Measurements from ENCODE around the gene SIK3.

SIK3 gene

DNA sequence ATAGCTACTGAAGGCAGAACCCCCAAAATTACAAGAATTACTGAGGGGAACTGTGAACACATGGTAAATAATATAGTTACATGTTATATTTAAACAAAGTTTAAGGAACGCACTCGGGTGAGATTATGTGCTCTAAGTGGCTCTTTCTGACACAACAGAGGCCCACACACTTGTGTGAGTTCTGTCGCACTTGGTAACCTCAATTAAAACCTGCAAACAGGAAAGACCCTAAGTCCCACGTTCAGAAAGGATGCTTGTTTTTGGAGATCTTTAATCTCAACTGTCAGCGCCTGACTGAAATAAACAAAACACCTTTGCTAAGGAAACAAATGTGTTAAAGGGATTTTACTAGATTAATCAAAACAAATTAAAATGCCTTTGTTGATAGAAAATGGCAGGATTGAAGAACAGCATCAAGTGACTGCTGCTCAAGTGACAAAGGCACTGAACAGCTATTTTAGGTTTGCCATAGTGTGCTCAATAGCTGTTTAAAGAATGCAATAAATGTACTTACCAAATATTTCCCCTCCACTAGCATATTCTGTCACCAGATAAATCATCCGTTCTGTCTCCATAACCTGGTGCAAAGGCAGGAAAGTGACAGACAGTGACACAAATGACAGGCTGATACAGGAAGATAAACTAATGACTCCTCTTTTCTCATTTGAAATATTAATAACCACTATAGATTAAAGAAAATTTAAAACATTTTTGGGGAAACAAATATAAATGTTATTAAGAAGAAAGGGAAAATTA lies 144.5 kb downstream of the SIK3 start:
- no peak overlapping the region for H3K4me3 ChIP-seq (ENCODE audit: low read length)
- H3K4me1 ChIP-seq (ENCODE audit: insufficient read depth, low read length), result peaks cover 14% of the 10 kb centered on the region
- no peak overlapping the region for H3K9ac ChIP-seq (ENCODE audit: low read depth, low read length)
- 94% methylated on average over 6 of the region's 6 CpGs for WGBS
- no peaks in the 10 kb centered on the region for H3K9me3 ChIP-seq (ENCODE audit: insufficient read depth, low read depth, low read length)
- peaks cover 16% of the 10 kb centered on the region for H3K36me3 ChIP-seq (ENCODE audit: insufficient read depth, low read length)
- H3K27ac ChIP-seq (ENCODE audit: low read depth, low read length), result no peak overlapping the region
- H3K27me3 ChIP-seq (ENCODE audit: insufficient read depth, low read length), result no peaks in the 10 kb centered on the region

DNA sequence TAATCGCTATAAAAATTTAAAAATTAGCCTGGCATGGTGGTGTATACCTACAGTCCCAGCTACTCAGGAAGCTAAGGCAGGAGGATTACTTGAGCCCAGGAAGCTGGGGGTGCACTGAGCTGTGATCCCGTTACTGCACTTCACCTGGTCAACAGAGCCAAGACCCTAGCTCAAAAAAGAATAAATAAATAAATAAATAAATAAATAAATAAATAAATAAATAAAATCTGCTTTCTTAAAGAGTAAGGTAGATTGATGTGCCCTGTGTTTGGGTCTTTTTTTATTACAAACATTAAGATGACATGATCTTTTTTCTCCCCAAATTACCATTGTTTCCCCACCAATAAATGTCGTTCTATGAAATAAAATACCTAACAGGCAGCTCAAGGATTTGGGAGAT lies 146.5 kb downstream of the SIK3 start:
- Histone ChIP-seq H3K27ac (ENCODE audit: low read depth, low read length) (no peak overlapping the region), H3K4me1 (ENCODE audit: insufficient read depth, low read length) (peaks cover 13% of the 10 kb centered on the region), H3K27me3 (ENCODE audit: insufficient read depth, low read length) (no peaks in the 10 kb centered on the region), H3K36me3 (ENCODE audit: insufficient read depth, low read length) (peaks cover 16% of the 10 kb centered on the region), H3K4me3 (ENCODE audit: low read length) (no peak overlapping the region), H3K9me3 (ENCODE audit: insufficient read depth, low read depth, low read length) (no peaks in the 10 kb centered on the region), H3K9ac (ENCODE audit: low read depth, low read length) (no peak overlapping the region)
- WGBS, result 99% methylated on average over 2 of the region's 3 CpGs

GRCh38 chr11:116950210-116950609 lies 148.0 kb downstream of the SIK3 start:
- no peaks in the 10 kb centered on the region for H3K9me3 ChIP-seq (ENCODE audit: insufficient read depth, low read depth, low read length)
- 95% methylated on average over 3 of the region's 4 CpGs for WGBS
- no peak overlapping the region for H3K4me3 ChIP-seq (ENCODE audit: low read length)
- H3K4me1 ChIP-seq (ENCODE audit: insufficient read depth, low read length), result no peaks in the 10 kb centered on the region
- H3K9ac ChIP-seq (ENCODE audit: low read depth, low read length), result no peak overlapping the region
- no peak overlapping the region for H3K27ac ChIP-seq (ENCODE audit: low read depth, low read length)
- no peaks in the 10 kb centered on the region for H3K27me3 ChIP-seq (ENCODE audit: insufficient read depth, low read length)
- peaks cover 16% of the 10 kb centered on the region for H3K36me3 ChIP-seq (ENCODE audit: insufficient read depth, low read length)

GRCh38 chr11:116948391-116948790 lies 149.8 kb downstream of the SIK3 start:
- WGBS, result 92% methylated on average over 4 of the region's 4 CpGs

GRCh38 chr11:116946414-116946813 lies 151.8 kb downstream of the SIK3 start:
- 93% methylated on average over 3 of the region's 3 CpGs for WGBS
- H3K27me3 ChIP-seq (ENCODE audit: insufficient read depth, low read length), result no peaks in the 10 kb centered on the region
- H3K4me1 ChIP-seq (ENCODE audit: insufficient read depth, low read length), result no peaks in the 10 kb centered on the region

More at GRCh38 chr11:116948391-116948790, 149.8 kb downstream of the SIK3 start:
- Histone ChIP-seq H3K27me3 (ENCODE audit: insufficient read depth, low read length) (no peaks in the 10 kb centered on the region), H3K4me3 (ENCODE audit: low read length) (no peak overlapping the region), H3K4me1 (ENCODE audit: insufficient read depth, low read length) (no peaks in the 10 kb centered on the region), H3K9me3 (ENCODE audit: insufficient read depth, low read depth, low read length) (no peaks in the 10 kb centered on the region), H3K27ac (ENCODE audit: low read depth, low read length) (no peak overlapping the region), H3K9ac (ENCODE audit: low read depth, low read length) (no peak overlapping the region), H3K36me3 (ENCODE audit: insufficient read depth, low read length) (peaks cover 10% of the 10 kb centered on the region)

GRCh38 chr11:116939499-116939898 lies 158.7 kb downstream of the SIK3 start:
- Histone ChIP-seq H3K9me3 (ENCODE audit: insufficient read depth, low read depth, low read length) (no peaks in the 10 kb centered on the region), H3K4me1 (ENCODE audit: insufficient read depth, low read length) (no peaks in the 10 kb centered on the region)
- 100% methylated on average over 1 of the region's 1 CpG for WGBS

More at GRCh38 chr11:116946414-116946813, 151.8 kb downstream of the SIK3 start:
- peaks cover 12% of the 10 kb centered on the region for H3K36me3 ChIP-seq (ENCODE audit: insufficient read depth, low read length)
- no peak overlapping the region for H3K9ac ChIP-seq (ENCODE audit: low read depth, low read length)
- H3K9me3 ChIP-seq (ENCODE audit: insufficient read depth, low read depth, low read length), result no peaks in the 10 kb centered on the region
- no peak overlapping the region for H3K27ac ChIP-seq (ENCODE audit: low read depth, low read length)
- H3K4me3 ChIP-seq (ENCODE audit: low read length), result no peak overlapping the region

DNA sequence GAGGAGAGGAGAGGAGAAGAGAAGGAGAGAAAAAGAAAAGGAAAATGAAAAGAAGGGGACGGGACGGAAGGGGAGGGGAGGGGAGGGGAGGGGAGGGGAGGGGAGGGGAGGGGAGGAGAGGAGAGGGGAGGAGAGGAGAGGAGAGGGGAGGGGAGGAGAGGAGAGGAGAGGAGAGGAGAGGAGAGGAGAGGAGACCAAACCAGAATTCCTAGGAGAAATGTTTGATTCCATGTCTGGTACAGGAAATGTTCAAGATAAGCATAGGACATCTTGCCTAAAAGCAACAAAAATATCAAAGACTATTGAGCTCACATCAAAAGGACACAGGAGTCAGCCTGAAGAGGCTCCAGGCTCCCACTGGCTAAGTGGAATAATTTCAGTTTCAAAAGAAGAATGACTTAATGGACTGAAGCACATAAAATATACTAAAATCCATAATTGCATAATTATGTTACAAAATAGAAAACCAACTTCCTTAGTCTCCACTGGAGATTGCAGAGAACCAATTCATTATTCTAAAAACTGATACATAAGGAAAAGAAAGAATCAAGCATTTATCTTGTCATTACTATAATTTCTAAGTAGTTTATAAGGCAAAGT lies 159.7 kb downstream of the SIK3 start:
- no peaks in the 10 kb centered on the region for H3K27me3 ChIP-seq (ENCODE audit: insufficient read depth, low read length)
- H3K4me1 ChIP-seq (ENCODE audit: insufficient read depth, low read length), result no peaks in the 10 kb centered on the region
- H3K9ac ChIP-seq (ENCODE audit: low read depth, low read length), result no peak overlapping the region
- WGBS, result no CpG with 5 or more reads among the region's 2 CpGs
- no peak overlapping the region for H3K4me3 ChIP-seq (ENCODE audit: low read length)
- no peaks in the 10 kb centered on the region for H3K9me3 ChIP-seq (ENCODE audit: insufficient read depth, low read depth, low read length)
- H3K36me3 ChIP-seq (ENCODE audit: insufficient read depth, low read length), result peaks cover 2% of the 10 kb centered on the region; the same call in 1 of the 2 replicates
- no peak overlapping the region for H3K27ac ChIP-seq (ENCODE audit: low read depth, low read length)

More at GRCh38 chr11:116939499-116939898, 158.7 kb downstream of the SIK3 start:
- peaks cover 4% of the 10 kb centered on the region; the same call in 1 of the 2 replicates for H3K36me3 ChIP-seq (ENCODE audit: insufficient read depth, low read length)
- H3K27me3 ChIP-seq (ENCODE audit: insufficient read depth, low read length), result no peaks in the 10 kb centered on the region
- no peak overlapping the region for H3K4me3 ChIP-seq (ENCODE audit: low read length)
- H3K27ac ChIP-seq (ENCODE audit: low read depth, low read length), result no peak overlapping the region
- no peak overlapping the region for H3K9ac ChIP-seq (ENCODE audit: low read depth, low read length)

- H3K9me3 ChIP-seq (ENCODE audit: insufficient read depth, low read depth, low read length), result no peaks in the 10 kb centered on the region
- H3K36me3 ChIP-seq (ENCODE audit: insufficient read depth, low read length), result 0 out of 2 replicates have a peak, but pooled peaks cover under 1% of the 10 kb centered on the region
- no peaks in the 10 kb centered on the region for H3K27me3 ChIP-seq (ENCODE audit: insufficient read depth, low read length)
- H3K4me1 ChIP-seq (ENCODE audit: insufficient read depth, low read length), result 0 out of 2 replicates have a peak, but pooled peaks cover under 1% of the 10 kb centered on the region
- H3K9ac ChIP-seq (ENCODE audit: low read depth, low read length), result no peak overlapping the region
- WGBS, result 92% methylated on average over 3 of the region's 3 CpGs
- H3K27ac ChIP-seq (ENCODE audit: low read depth, low read length), result no peak overlapping the region
- H3K4me3 ChIP-seq (ENCODE audit: low read length), result no peak overlapping the region
Observed at GRCh38 chr11:116936754-116937446, 161.3 kb downstream of the SIK3 start.

DNA sequence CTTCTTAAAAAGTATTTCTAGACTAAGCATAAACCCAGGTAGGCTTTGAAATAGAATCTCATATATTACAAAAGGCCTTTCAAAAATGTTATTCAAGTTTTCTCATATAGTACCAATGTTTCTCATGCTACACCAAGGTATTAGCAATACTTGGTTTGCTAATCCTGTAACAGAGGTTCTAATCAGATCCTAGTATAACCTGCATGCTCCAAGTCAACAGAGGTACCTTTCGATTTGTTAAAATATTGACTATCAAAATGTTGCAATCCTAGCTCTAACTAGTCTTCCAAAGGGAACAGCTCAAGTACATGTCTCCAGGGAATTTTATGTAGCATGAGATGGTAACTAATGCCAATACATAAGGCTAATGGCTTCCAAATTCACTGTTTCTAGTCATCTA lies 162.7 kb downstream of the SIK3 start:
- H3K4me1 ChIP-seq (ENCODE audit: insufficient read depth, low read length), result peaks cover 9% of the 10 kb centered on the region
- H3K9ac ChIP-seq (ENCODE audit: low read depth, low read length), result no peak overlapping the region
- no peaks in the 10 kb centered on the region for H3K27me3 ChIP-seq (ENCODE audit: insufficient read depth, low read length)
- no peak overlapping the region for H3K4me3 ChIP-seq (ENCODE audit: low read length)
- WGBS, result 100% methylated on average over 1 of the region's 1 CpG
- no peaks in the 10 kb centered on the region for H3K9me3 ChIP-seq (ENCODE audit: insufficient read depth, low read depth, low read length)
- H3K27ac ChIP-seq (ENCODE audit: low read depth, low read length), result no peak overlapping the region
- no peaks in the 10 kb centered on the region for H3K36me3 ChIP-seq (ENCODE audit: insufficient read depth, low read length)

- no peaks in the 10 kb centered on the region for H3K9me3 ChIP-seq (ENCODE audit: insufficient read depth, low read depth, low read length)
- H3K9ac ChIP-seq (ENCODE audit: low read depth, low read length), result no peak overlapping the region
- no peaks in the 10 kb centered on the region for H3K36me3 ChIP-seq (ENCODE audit: insufficient read depth, low read length)
- H3K4me3 ChIP-seq (ENCODE audit: low read length), result no peak overlapping the region
- peaks cover 14% of the 10 kb centered on the region for H3K4me1 ChIP-seq (ENCODE audit: insufficient read depth, low read length)
- no peaks in the 10 kb centered on the region for H3K27me3 ChIP-seq (ENCODE audit: insufficient read depth, low read length)
- H3K27ac ChIP-seq (ENCODE audit: low read depth, low read length), result no peak overlapping the region
- 82% methylated on average over 1 of the region's 1 CpG for WGBS
Observed at GRCh38 chr11:116935089-116935488, 163.1 kb downstream of the SIK3 start.

- Histone ChIP-seq H3K27ac (ENCODE audit: low read depth, low read length) (no peak overlapping the region), H3K4me3 (ENCODE audit: low read length) (no peak overlapping the region), H3K27me3 (ENCODE audit: insufficient read depth, low read length) (no peaks in the 10 kb centered on the region), H3K9ac (ENCODE audit: low read depth, low read length) (no peak overlapping the region), H3K4me1 (ENCODE audit: insufficient read depth, low read length) (peaks cover 16% of the 10 kb centered on the region), H3K9me3 (ENCODE audit: insufficient read depth, low read depth, low read length) (no peaks in the 10 kb centered on the region), H3K36me3 (ENCODE audit: insufficient read depth, low read length) (no peaks in the 10 kb centered on the region)
- WGBS, result 96% methylated on average over 1 of the region's 3 CpGs
Observed at GRCh38 chr11:116933961-116934360, 164.3 kb downstream of the SIK3 start.
